ENCODE measurements around the gene STAP2. TPM values are rescaled to one million over a fixed set of nuclear protein-coding genes. Genes with fewer than 3 reads are reported as not detected.

Gene STAP2
- total RNA-seq, 1 experiment from 2014 or later, result 72.6 TPM

- H3K9ac ChIP-seq (ENCODE audit: low read length), result no peak overlapping the region
- H3K27me3 ChIP-seq (ENCODE audit: low read length), result no peaks in the 10 kb centered on the region
- TF ChIP-seq EZH2phosphoT487 (IDR thresholded peaks at IDR 0.05; ENCODE audit: borderline replicate concordance, low read length) (no peak), EZH2 (IDR thresholded peaks at IDR 0.05; ENCODE audit: low read length, unreplicated experiment) (no peak)
- TF ChIP-seq, protein P1, sequence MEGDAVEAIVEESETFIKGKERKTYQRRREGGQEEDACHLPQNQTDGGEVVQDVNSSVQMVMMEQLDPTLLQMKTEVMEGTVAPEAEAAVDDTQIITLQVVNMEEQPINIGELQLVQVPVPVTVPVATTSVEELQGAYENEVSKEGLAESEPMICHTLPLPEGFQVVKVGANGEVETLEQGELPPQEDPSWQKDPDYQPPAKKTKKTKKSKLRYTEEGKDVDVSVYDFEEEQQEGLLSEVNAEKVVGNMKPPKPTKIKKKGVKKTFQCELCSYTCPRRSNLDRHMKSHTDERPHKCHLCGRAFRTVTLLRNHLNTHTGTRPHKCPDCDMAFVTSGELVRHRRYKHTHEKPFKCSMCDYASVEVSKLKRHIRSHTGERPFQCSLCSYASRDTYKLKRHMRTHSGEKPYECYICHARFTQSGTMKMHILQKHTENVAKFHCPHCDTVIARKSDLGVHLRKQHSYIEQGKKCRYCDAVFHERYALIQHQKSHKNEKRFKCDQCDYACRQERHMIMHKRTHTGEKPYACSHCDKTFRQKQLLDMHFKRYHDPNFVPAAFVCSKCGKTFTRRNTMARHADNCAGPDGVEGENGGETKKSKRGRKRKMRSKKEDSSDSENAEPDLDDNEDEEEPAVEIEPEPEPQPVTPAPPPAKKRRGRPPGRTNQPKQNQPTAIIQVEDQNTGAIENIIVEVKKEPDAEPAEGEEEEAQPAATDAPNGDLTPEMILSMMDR (conservative IDR thresholded peaks at IDR 0.05; ENCODE audit: low read depth, low read length), result no peak
- H3K27ac ChIP-seq (ENCODE audit: low read length), result no peak overlapping the region
- no peaks in the 10 kb centered on the region for H3K4me1 ChIP-seq (ENCODE audit: insufficient read depth, low read length)
- BruUV-seq (replicated peaks), result no TSS peak
- POLR2A ChIA-PET (ENCODE audit: unreplicated experiment), result no interaction called here
- no peaks in the 10 kb centered on the region for H4K20me1 ChIP-seq (ENCODE audit: low read length)
- no peak for ATAC-seq
- DNase-seq, result no peak
- H3K4me2 ChIP-seq (ENCODE audit: low read length), result no peak overlapping the region
- H3K9me3 ChIP-seq (ENCODE audit: low read length), result no peaks in the 10 kb centered on the region
- no peak overlapping the region for H3K4me3 ChIP-seq (ENCODE audit: low read length)
- H3K36me3 ChIP-seq (ENCODE audit: low read depth, low read length), result peaks cover 3% of the 10 kb centered on the region; the same call in 1 of the 2 replicates
- H3F3A ChIP-seq (ENCODE audit: low read length, unreplicated experiment), result no peaks in the 10 kb centered on the region
- no peak overlapping the region for H2AFZ ChIP-seq (ENCODE audit: low read length)
- no peaks in the 10 kb centered on the region for H3K79me2 ChIP-seq (ENCODE audit: low read length)
- CTCF ChIA-PET, result interaction anchor here (0.5 kb wide), 1 partner anchor 33 kb away, joined by 6 read pairs; no protein-coding TSS in a partner anchor
- H3K9me2 ChIP-seq (replicated peaks; ENCODE audit: low read length), result no peaks in the 10 kb centered on the region
- intact Hi-C loops (cut with micrococcal nuclease), result no loop called here
Observed at GRCh38 chr19:4361152-4362046, 22.8 kb upstream of the STAP2 start.

GRCh38 chr19:4360641-4361151 lies 22.1 kb upstream of the STAP2 start:
- TF ChIP-seq EZH2phosphoT487 (IDR thresholded peaks at IDR 0.05; ENCODE audit: borderline replicate concordance, low read length) (no peak), EZH2 (IDR thresholded peaks at IDR 0.05; ENCODE audit: low read length, unreplicated experiment) (no peak)
- TF ChIP-seq, protein P1 (conservative IDR thresholded peaks at IDR 0.05; ENCODE audit: low read depth, low read length), result no peak
- Histone ChIP-seq H3K4me2 (ENCODE audit: low read length) (no peak overlapping the region), H3K4me1 (ENCODE audit: insufficient read depth, low read length) (no peaks in the 10 kb centered on the region), H3K79me2 (ENCODE audit: low read length) (no peaks in the 10 kb centered on the region), H3K9ac (ENCODE audit: low read length) (no peak overlapping the region), H3K9me2 (replicated peaks; ENCODE audit: low read length) (no peaks in the 10 kb centered on the region), H3K27me3 (ENCODE audit: low read length) (no peaks in the 10 kb centered on the region), H3F3A (ENCODE audit: low read length, unreplicated experiment) (no peaks in the 10 kb centered on the region), H4K20me1 (ENCODE audit: low read length) (no peaks in the 10 kb centered on the region), H3K4me3 (ENCODE audit: low read length) (no peak overlapping the region), H3K36me3 (ENCODE audit: low read depth, low read length) (peaks cover 3% of the 10 kb centered on the region; the same call in 1 of the 2 replicates), H3K27ac (ENCODE audit: low read length) (no peak overlapping the region), H3K9me3 (ENCODE audit: low read length) (no peaks in the 10 kb centered on the region), H2AFZ (ENCODE audit: low read length) (no peak overlapping the region)
- CTCF ChIA-PET, result interaction anchor here (0.6 kb wide), 1 partner anchor 18 kb away, joined by 3 read pairs; no protein-coding TSS in a partner anchor
- intact Hi-C loops (cut with micrococcal nuclease), result no loop called here
- ATAC-seq, result no peak
- TSS peak; percentile 23 for BruUV-seq (replicated peaks)
- DNase-seq, result no peak
- POLR2A ChIA-PET (ENCODE audit: unreplicated experiment), result no interaction called here

All from PC-3 (cell line).